ENCODE results near the gene AMT. TPM values are rescaled to one million over a fixed set of nuclear protein-coding genes. Genes with fewer than 3 reads are reported as not detected.

AMT gene
- total RNA-seq, 2 donors from 2014 or later: 20.6 to 24.5 TPM

DNA sequence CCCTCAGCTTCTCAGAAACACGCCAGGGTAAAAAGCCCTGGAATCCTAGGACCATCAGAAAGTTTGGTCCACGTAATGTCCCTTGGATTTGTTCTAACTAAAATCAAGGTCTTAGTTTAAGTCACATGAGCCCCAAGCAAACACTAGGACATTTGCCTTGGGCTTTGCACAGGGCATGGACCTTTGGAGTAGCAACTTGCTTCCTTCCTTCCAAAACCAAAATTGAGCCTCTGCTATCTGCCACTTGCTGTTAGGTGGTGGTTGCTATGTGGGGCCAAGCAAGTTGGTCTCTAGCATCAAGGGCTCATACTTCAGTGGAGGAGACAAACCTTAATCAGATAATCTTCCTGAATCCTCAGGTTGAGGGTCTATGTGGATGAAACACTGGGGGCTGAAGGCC is 43.8 kb upstream of the AMT start:
- peaks cover 17% of the 10 kb centered on the region for H3K4me1 ChIP-seq
- no peak overlapping the region for H3K9ac ChIP-seq (ENCODE audit: low read depth in 2 of 2, low read length in 2 of 2)
- intact Hi-C loops (cut with DNase I): loop anchor here (10.0 kb wide), 1 partner anchor 51 kb away; the partner anchor contains the start of genes RHOA and TCTA
- no peaks in the 10 kb centered on the region for H3K9me3 ChIP-seq
- no peaks in the 10 kb centered on the region for H3K27me3 ChIP-seq
- no peak for DNase-seq
- H3K36me3 ChIP-seq: no peaks in the 10 kb centered on the region
- no peak overlapping the region for H3K4me3 ChIP-seq
- H3K27ac ChIP-seq: no peak overlapping the region
- TF ChIP-seq, protein P1, sequence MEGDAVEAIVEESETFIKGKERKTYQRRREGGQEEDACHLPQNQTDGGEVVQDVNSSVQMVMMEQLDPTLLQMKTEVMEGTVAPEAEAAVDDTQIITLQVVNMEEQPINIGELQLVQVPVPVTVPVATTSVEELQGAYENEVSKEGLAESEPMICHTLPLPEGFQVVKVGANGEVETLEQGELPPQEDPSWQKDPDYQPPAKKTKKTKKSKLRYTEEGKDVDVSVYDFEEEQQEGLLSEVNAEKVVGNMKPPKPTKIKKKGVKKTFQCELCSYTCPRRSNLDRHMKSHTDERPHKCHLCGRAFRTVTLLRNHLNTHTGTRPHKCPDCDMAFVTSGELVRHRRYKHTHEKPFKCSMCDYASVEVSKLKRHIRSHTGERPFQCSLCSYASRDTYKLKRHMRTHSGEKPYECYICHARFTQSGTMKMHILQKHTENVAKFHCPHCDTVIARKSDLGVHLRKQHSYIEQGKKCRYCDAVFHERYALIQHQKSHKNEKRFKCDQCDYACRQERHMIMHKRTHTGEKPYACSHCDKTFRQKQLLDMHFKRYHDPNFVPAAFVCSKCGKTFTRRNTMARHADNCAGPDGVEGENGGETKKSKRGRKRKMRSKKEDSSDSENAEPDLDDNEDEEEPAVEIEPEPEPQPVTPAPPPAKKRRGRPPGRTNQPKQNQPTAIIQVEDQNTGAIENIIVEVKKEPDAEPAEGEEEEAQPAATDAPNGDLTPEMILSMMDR (IDR thresholded peaks at IDR 0.05): no peak

GRCh38 chr3:49465270-49466034 is 43.2 kb upstream of the AMT start:
- no peak overlapping the region for H3K9ac ChIP-seq (ENCODE audit: low read depth in 2 of 2, low read length in 2 of 2)
- no peaks in the 10 kb centered on the region for H3K36me3 ChIP-seq
- no peak overlapping the region for H3K27ac ChIP-seq
- H3K4me1 ChIP-seq: peaks cover 16% of the 10 kb centered on the region
- intact Hi-C loops (cut with DNase I): loop anchor here (10.0 kb wide), 1 partner anchor 51 kb away; the partner anchor contains the start of genes RHOA and TCTA
- no peaks in the 10 kb centered on the region for H3K27me3 ChIP-seq
- DNase-seq: peak; percentile 32
- TF ChIP-seq, protein P1 (IDR thresholded peaks at IDR 0.05): no peak
- H3K9me3 ChIP-seq: no peaks in the 10 kb centered on the region
- H3K4me3 ChIP-seq: no peak overlapping the region

DNA sequence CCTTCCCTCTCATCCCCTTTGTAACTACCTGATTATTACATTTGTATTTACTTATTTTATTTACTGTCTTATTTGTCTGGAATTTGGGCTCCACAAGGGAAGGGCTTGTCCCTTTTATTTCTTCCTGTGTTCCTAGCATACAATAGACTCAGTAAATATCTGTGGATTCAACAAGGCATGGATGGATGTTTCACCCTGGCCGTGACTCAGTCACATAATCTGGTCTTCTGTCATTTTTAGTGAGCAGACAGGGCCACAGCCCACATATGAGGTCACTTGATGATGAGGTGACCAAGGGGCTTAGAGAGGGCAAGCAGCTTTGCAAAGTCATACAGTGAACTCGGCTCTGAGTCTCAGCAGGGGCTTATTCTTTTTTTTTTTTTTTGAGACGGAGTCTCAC is 39.9 kb upstream of the AMT start:
- H3K27me3 ChIP-seq: no peaks in the 10 kb centered on the region
- TF ChIP-seq, protein P1 (IDR thresholded peaks at IDR 0.05): no peak
- H3K9me3 ChIP-seq: no peaks in the 10 kb centered on the region
- DNase-seq: no peak
- no peak overlapping the region for H3K27ac ChIP-seq
- H3K36me3 ChIP-seq: no peaks in the 10 kb centered on the region
- no peak overlapping the region for H3K9ac ChIP-seq (ENCODE audit: low read depth in 2 of 2, low read length in 2 of 2)
- H3K4me3 ChIP-seq: no peak overlapping the region
- intact Hi-C loops (cut with DNase I): loop anchor here (10.0 kb wide), 1 partner anchor 47 kb away; the partner anchor contains the start of genes RHOA and TCTA
- peaks cover 10% of the 10 kb centered on the region for H3K4me1 ChIP-seq

DNA sequence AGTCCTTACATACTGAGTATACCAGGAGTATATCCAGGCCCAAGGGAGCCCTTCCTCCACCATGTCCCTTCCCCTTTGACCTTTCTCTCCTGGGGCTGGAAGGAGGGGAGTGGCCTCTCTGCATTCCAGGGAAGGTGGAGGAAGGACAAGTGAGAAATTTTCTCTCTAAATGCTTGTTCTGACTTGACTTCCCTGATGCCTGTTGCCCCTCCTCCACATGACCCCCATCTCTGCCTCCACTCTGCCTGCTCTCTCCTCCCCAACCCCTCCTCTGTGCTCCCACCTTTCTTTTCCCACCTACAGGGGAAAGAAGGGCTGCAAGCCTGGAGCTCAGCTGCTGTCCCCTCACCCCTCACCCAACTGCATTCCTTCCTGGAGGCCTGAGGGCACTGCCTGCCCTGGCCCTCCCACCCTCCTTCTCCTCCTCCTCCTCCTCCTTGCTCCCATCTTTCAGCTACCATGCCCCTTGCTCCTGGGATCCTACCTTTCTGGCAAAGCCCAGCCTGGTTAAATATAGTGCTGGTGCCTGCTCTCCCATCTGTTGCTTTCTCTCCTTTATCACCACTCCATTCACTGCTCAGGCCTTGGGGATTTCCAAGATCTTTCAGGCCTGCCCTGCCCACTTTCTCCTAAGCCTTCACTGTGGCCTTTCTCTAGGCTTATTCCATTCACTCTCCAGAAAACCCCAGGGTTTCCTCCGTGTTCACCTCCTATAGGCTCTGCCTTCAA is 39.3 kb upstream of the AMT start:
- no peak for DNase-seq
- Histone ChIP-seq H3K4me3 (no peak overlapping the region), H3K4me1 (peaks cover 10% of the 10 kb centered on the region), H3K9ac (ENCODE audit: low read depth in 2 of 2, low read length in 2 of 2) (no peak overlapping the region), H3K9me3 (no peaks in the 10 kb centered on the region), H3K36me3 (no peaks in the 10 kb centered on the region), H3K27me3 (no peaks in the 10 kb centered on the region), H3K27ac (no peak overlapping the region)
- TF ChIP-seq, protein P1 (IDR thresholded peaks at IDR 0.05): no peak
- intact Hi-C loops (cut with DNase I): loop anchor here (10.0 kb wide), 1 partner anchor 47 kb away; the partner anchor contains the start of genes RHOA and TCTA

GRCh38 chr3:49460956-49461355 is 38.7 kb upstream of the AMT start:
- Histone ChIP-seq H3K27me3 (no peaks in the 10 kb centered on the region), H3K9ac (ENCODE audit: low read depth in 2 of 2, low read length in 2 of 2) (no peak overlapping the region), H3K4me3 (no peak overlapping the region), H3K4me1 (peaks cover 10% of the 10 kb centered on the region), H3K36me3 (no peaks in the 10 kb centered on the region), H3K27ac (no peak overlapping the region), H3K9me3 (no peaks in the 10 kb centered on the region)
- no peak for DNase-seq
- TF ChIP-seq, protein P1 (IDR thresholded peaks at IDR 0.05): no peak
- intact Hi-C loops (cut with DNase I): loop anchor here (10.0 kb wide), 1 partner anchor 46 kb away; the partner anchor contains the start of genes RHOA and TCTA
